Hematopoietic multipotent progenitor cell (in vitro differentiated cells): Measurements from ENCODE around the gene ZNF627. TPM values are rescaled to one million over a fixed set of nuclear protein-coding genes. Genes with fewer than 3 reads are reported as not detected.
A peak's percentile ranks its signal among the peaks of the same experiment; 100 is the strongest.
"Not testable (repeated sequence)": the region's sequence is repeated elsewhere in the genome, so short reads cannot be mapped to it uniquely, and the experiment has no call there.

Experiments used
- DNase-seq, 3 donors: peaks; one replicate each; pipeline ENCODE4 v3.0.0-alpha.2; 2011 to 2015; ENCODE audit warnings: low read depth in 2 of 3, low spot score in 2 of 3
- total RNA-seq: library from RNA; depleted of rRNA; stranded (reverse); fragments of >200 nt; gene quantifications from one replicate; pipeline ENCODE4 v1.2.3, GENCODE V29; 2012

The ZNF627 gene
- total RNA-seq, 1 donor: 13.5 TPM

DNA sequence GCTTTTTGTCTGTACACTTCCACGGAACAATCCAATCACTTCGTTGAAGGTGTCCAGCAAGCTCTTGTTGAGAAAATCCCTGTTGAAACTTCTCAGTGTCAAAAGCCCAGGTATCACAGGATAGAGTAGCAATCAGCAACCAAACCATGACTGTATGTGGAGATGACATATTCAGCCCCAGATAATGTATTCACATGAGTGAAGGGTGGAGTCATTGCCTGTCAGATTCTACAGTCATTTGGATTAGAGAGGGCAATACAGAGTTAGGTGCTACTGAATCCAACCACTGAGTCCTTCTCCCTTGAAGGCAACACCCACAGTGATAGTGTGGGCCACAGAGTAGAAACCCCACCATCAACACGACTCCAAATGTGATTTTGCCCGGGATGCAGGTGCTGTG lies 23.3 kb downstream of the ZNF627 start:
- no peak for DNase-seq

GRCh38 chr19:11622401-11622800 lies 25.1 kb downstream of the ZNF627 start:
- DNase-seq: not testable (repeated sequence)

GRCh38 chr19:11624069-11624463 lies 26.8 kb downstream of the ZNF627 start:
- DNase-seq: peak in 1 of 3 donors; percentile 9

- DNase-seq: no peak
These were observed 29.0 kb downstream of the ZNF627 start for GRCh38 chr19:11626252-11626651.

DNA sequence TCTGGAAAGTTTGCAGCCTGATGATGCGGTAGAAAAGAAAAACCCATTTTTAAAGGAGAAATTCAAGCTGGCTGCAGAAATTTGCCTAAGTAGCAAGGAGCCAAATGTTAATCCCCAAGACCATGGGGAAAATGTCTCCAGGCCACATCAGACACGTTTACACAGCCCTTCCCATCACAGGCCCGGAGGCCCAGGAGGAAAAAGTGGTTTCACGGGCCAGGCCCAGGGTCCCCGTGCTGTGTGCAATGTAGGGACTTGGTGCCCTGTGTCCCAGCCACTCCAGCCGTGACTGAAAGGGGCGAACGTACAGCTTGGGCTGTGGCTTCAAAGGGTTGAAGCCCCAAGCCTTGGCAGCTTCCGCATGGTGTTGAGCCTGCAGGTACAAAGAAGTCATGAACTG lies 35.9 kb downstream of the ZNF627 start:
- DNase-seq: no peak

DNA sequence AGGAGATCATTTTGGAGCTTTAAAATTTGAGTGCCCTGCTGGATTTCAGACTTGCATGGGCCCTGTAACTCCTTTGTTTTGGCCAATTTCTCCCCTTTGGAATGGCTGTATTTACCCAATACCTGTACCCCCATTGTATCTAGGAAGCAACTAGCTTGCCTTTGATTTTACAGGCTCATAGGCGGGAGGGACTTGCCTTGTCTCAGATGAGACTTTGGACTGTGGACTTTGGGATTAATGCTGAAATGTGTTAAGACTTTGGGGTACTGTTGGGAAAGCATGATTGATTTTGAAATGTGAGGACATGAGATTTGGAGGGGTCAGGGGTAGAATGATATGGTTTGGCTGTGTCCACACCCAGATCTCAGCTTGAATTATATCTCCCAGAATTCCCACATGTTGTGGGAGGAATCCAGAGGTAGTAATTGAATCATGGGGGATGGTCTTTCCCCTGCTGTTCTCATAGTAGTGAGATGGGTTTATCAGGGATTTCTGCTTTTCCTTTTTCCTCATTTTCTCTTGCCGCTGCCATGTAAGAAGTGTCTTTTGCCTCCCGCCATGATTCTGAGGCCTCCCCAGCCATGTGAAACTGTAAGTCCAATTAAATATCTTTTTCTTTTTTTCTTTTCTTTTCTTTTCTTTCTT lies 36.9 kb downstream of the ZNF627 start:
- not testable (repeated sequence) for DNase-seq

- no peak for DNase-seq
These were observed 41.9 kb downstream of the ZNF627 start for GRCh38 chr19:11639245-11639601.

DNA sequence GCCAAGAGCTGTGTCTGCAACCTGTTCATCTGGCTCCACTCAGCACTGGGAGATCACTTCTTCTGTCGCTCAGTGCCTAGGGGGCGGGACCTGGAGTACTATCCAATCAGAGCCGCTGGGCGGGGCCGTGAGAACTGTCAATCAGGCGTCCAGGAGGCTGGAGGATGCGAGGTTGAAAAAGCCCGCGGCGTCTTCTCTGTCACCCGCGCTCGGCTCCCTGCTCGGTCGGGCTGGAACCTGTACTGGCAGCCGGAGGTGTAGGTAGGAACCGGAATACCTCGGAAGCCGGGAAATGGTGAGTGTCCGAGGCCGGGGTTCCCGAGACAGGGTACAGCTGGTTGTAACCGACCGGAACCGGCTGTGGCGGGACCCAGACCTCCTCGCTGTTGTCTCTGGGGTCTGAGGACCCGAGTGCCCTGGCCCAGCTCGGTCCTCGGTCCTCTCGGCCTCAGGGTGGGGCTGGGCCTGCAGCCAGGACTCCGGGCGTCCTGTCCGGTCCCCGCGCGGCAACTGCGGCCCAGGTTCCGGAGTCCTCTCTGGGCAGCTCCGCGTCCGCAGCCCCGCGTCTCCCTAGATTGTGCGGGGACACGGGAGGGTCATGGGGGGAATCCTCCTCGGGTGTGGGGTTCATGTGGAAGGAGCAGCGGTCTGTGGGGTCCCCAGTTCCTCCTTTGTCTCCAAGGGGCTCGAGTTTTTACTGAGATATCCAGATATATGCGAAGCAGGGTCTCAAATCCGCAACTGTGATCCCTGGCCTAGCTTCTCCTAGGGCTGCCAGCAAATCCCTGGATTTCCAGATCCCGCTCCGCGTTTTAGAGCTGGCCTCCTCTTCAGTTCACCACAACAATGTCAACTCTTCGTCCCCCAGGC lies 42.6 kb downstream of the ZNF627 start:
- DNase-seq: peak in 2 of 3 donors; percentile 90 to 97

GRCh38 chr19:11641244-11641643 lies 44.0 kb downstream of the ZNF627 start:
- DNase-seq: no peak

GRCh38 chr19:11642902-11643301 lies 45.6 kb downstream of the ZNF627 start:
- DNase-seq: no peak

- no peak for DNase-seq
These were observed 52.7 kb downstream of the ZNF627 start for GRCh38 chr19:11649941-11650340.

- no peak for DNase-seq
These were observed 53.8 kb downstream of the ZNF627 start for GRCh38 chr19:11651062-11651461.

- DNase-seq: no peak
These were observed 54.8 kb downstream of the ZNF627 start for GRCh38 chr19:11652056-11652455.

- DNase-seq: peak in 1 of 3 donors; percentile 9
These were observed 55.2 kb downstream of the ZNF627 start for GRCh38 chr19:11652492-11652891.

DNA sequence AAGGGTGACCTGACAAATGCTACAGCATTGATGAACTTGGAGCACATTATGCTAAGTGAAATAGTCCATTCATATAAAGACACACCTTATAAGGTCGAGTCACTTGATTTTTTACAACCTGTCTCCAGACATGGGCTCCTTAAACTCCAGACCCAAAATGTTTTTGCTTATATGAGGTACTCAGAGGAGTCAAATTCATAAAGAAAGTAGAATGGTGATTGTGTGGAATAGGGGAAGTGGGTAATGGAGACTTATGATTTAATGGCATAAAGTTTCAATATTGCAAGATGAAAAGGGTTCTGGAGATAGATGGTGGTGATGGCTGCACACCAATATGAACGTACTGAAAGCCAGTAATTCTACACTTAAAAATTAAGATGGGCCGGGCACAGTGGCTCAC lies 59.3 kb downstream of the ZNF627 start:
- DNase-seq: no peak

DNA sequence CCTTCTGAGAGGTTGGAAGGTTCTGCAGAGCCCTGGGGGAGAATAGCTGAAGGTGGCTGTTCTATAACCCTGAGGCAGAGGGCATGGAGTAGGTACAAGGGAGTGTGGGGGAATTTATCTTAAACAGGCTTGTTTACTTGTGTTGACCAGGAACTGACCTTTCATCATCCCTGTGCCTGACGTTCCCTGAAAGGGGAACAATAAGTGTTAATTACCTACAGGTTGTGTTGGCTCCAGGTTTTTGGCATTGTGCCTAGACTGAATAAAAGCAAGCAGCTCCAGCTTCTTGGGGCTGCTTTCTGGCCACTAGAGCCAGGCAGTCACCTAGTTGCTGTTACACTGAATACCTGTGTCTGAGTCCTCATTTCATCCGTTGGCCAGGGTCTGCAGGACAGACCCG lies 60.0 kb downstream of the ZNF627 start:
- DNase-seq: no peak

DNA sequence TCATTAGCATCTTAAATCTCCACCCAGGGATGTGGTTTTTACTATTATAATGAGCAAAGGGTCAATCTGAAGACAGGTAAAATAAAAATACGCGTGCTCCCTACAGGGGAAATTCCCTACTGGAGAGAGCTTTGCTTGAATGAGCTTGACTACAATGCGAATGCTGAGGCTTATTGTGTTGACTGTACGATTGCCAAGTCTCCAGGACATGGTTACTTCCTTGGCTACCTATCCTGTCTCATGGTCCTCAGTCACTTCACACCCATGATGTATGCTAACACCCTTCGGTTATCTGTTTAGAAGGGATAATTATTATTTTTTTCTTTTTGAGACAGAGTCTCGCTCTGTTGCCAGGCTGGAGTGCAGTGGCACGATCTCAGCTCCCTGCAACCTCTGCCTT lies 61.7 kb downstream of the ZNF627 start:
- no peak for DNase-seq

DNA sequence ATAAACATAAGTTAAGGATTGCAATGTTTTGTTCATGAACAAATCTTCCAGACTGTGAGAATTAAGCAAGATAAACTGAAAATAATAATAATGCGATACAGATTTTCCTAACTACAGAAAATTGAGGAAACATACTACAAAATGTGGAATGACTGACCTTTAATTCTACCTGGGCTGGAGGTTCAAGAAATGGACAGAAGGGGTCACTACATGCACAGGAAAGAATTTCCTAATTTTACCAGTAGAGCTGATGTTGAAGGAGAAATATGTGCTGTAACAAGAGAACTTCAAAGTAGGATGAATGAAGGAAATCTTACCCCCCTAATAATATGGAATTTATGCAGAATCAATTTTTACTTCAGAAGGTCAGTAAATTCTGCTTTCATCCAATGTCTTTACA lies 62.3 kb downstream of the ZNF627 start:
- peak in 1 of 3 donors; percentile 18 for DNase-seq

DNA sequence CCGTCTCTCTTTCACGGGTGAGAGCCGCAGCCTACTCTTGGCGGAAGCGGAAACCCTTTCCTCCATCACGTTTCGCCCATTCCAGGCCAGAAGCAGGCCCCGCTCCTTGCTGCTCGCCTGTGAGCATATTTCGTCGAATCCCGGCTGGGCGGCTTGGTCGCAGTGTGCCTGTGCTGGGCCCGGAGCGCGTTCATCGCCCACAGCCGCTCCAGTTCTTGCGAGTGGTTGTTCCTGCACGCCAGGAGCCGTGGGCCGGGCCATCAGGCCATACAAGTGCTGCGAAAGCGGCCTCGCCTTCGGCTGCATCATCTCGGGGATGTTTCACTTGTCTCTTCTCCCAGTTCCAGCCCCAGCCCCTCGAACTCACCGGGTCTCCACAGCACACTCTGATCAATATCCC lies 65.0 kb downstream of the ZNF627 start:
- DNase-seq: no peak

GRCh38 chr19:11663181-11663591 lies 65.9 kb downstream of the ZNF627 start:
- no peak for DNase-seq
